Endothelial cell of umbilical vein (primary cell): ENCODE measurements around the gene MRPS6. TPM values are rescaled to one million over a fixed set of nuclear protein-coding genes. Genes with fewer than 3 reads are reported as not detected.

ENCODE experiments used
- BruUV-seq: library from RNA; stranded (reverse); fragments of 400-500 nt; replicated peaks from 2 replicates; lab custom pipeline; 2021; lab: Mats Ljungman, UMichigan
- CTCF ChIA-PET: fragments of 300-600, 350-600 bp; sonication (Branson Sonifier 250); formaldehyde crosslinking; loops from one replicate; lab custom pipeline; 2021; ENCODE audit warnings: antibody characterized with exemption, inconsistent platforms; lab: Charles Lee
- POLR2A ChIA-PET: fragments of 300-600, 350-600 bp; sonication (Branson Sonifier 250); formaldehyde crosslinking; loops from one replicate; lab custom pipeline; 2021; ENCODE audit warnings: antibody characterized with exemption, inconsistent platforms; lab: Charles Lee
- DNase-seq: peaks from one replicate; pipeline ENCODE4 v3.0.0-alpha.2; 2011; ENCODE audit warnings: low read depth, low spot score
- FAIRE-seq: peaks from 2 replicates; lab custom pipeline; 2011; peaks lifted over from hg19 to GRCh38; lab: Jason Lieb, UNC
- H2AFZ ChIP-seq: 2 replicates; pipeline ENCODE4 v1.6.0; 2012; ENCODE audit warnings: low read depth, low read length, control low read depth, inconsistent platforms
- H3K27ac ChIP-seq: 2 replicates; pipeline ENCODE4 v1.5.1; 2011; ENCODE audit warnings: low read depth, mild to moderate bottlenecking, control low read depth, low read length, moderate library complexity; ENCODE audit not compliant: insufficient read depth
- H3K27me3 ChIP-seq, 2 experiments: 2 replicates each; pipeline versions ENCODE4 v1.6.0 to v1.6.1; 2011; ENCODE audit warnings: low read length in 2 of 2, mixed read lengths in 1 of 2; ENCODE audit not compliant: control insufficient read depth in 2 of 2, insufficient read depth in 2 of 2
- H3K36me3 ChIP-seq, 2 experiments: 2 replicates in 1 of 2; 3 replicates in 1 of 2; pipeline ENCODE4 v1.5.1; 2011; ENCODE audit warnings: low read length in 2 of 2, mild to moderate bottlenecking in 1 of 2, moderate library complexity in 1 of 2; ENCODE audit not compliant: control insufficient read depth in 2 of 2, insufficient read depth in 2 of 2; ENCODE audit errors: extremely low read depth in 1 of 2
- H3K4me1 ChIP-seq: 3 replicates; pipeline ENCODE4 v1.5.1; 2011; ENCODE audit warnings: mild to moderate bottlenecking, low read length; ENCODE audit not compliant: control insufficient read depth, insufficient read depth; ENCODE audit errors: extremely low read depth
- H3K4me2 ChIP-seq: 2 replicates; pipeline ENCODE4 v1.6.1; 2011; ENCODE audit warnings: low read length, control low read depth, mixed read lengths; ENCODE audit not compliant: insufficient read depth
- H3K4me3 ChIP-seq, 3 experiments: fragments of 200-600 bp in 1 of 3; sonication (generic), shearing (Covaris generic) in 1 of 3; replicated peaks in 1 of 3; 2 replicates each; pipeline ENCODE4 v1.5.1; 2011 to 2016; ENCODE audit warnings: control low read depth in 3 of 3, low read length in 3 of 3, mild to moderate bottlenecking in 2 of 3, inconsistent platforms in 1 of 3, low read depth in 1 of 3, moderate library complexity in 1 of 3; ENCODE audit not compliant: insufficient read depth in 1 of 3
- H3K79me2 ChIP-seq: 2 replicates; pipeline ENCODE4 v1.6.0; 2012; ENCODE audit warnings: low read length, inconsistent platforms; ENCODE audit not compliant: control insufficient read depth, insufficient read depth
- H3K9ac ChIP-seq: replicated peaks from 2 replicates; pipeline ENCODE3; 2011; ENCODE audit warnings: low read length, control low read depth; ENCODE audit not compliant: insufficient read depth; ENCODE audit errors: extremely low read depth
- H3K9me1 ChIP-seq: replicated peaks from 3 replicates; pipeline ENCODE4 v1.6.0; 2011; ENCODE audit warnings: mild to moderate bottlenecking, low read length; ENCODE audit not compliant: control insufficient read depth, insufficient read depth; ENCODE audit errors: extremely low read depth
- H3K9me3 ChIP-seq: replicated peaks from 2 replicates; pipeline ENCODE4 v1.5.1; 2012; ENCODE audit warnings: low read length, inconsistent platforms; ENCODE audit not compliant: control insufficient read depth, insufficient read depth
- H4K20me1 ChIP-seq: replicated peaks from 2 replicates; pipeline ENCODE3; 2011; ENCODE audit warnings: mild to moderate bottlenecking, low read length; ENCODE audit not compliant: control insufficient read depth, insufficient read depth; ENCODE audit errors: extremely low read depth
- CTCF ChIP-seq, 2 donors: IDR thresholded peaks; 1 replicate in 1 of 2; 2 replicates in 1 of 2; pipeline ENCODE4 v1.5.1; 2011; ENCODE audit warnings: low read length in 2 of 2, mild to moderate bottlenecking in 2 of 2, moderate library complexity in 2 of 2, control low read depth in 1 of 2, inconsistent platforms in 1 of 2, low read depth in 1 of 2; ENCODE audit not compliant: insufficient read depth in 1 of 2; ENCODE audit errors: extremely low read depth in 1 of 2
- MAX ChIP-seq: IDR thresholded peaks from 2 replicates; pipeline ENCODE4 v1.6.1; 2011; ENCODE audit not compliant: insufficient read depth, insufficient read length
- dilution Hi-C: fragments of 300-500 bp; cut with MboI; formaldehyde crosslinking; loops from one replicate; pipeline ENCODE4 v1.15.0; 2019; ENCODE audit warnings: low sequenced_read_pairs; ENCODE audit not compliant: extremely low pct_ligation_motif_present
- intact Hi-C: fragments of 100-400 bp; cut with micrococcal nuclease; formaldehyde crosslinking; loops from one replicate; pipeline ENCODE4 v1.10.0; 2022
- polyA plus RNA-seq, 4 experiments: library from polyadenylated mRNA; depleted of rRNA in 3 of 4; stranded (reverse) in 3 of 4; unstranded in 1 of 4; fragments of >200 nt; gene quantifications; 2 replicates each; pipeline versions ENCODE4 v1.2.1 to v1.2.3, GENCODE V29; 2011 to 2012; ENCODE audit warnings: missing spikeins in 1 of 4
- total RNA-seq: library from RNA; stranded (reverse); gene quantifications from 2 replicates; pipeline ENCODE4 v1.2.3, GENCODE V29; 2021

The MRPS6 gene
- total and polyA plus RNA-seq, 2 donors (not counting 3 experiments of a cell fraction or from before 2014, with no cell fraction given): 19.8 to 37.2 TPM

GRCh38 chr21:34129039-34129891 lies 55.9 kb downstream of the MRPS6 start:
- H3K36me3 ChIP-seq: peaks cover 0 to 3% of the 10 kb centered on the region in 2 experiments
- ChIA-PET POLR2A (no interaction called here), CTCF (interaction anchor here (0.6 to 3.2 kb wide), 9 partner anchors 9 to 218 kb away, joined by 3 to 26 read pairs (median 4); no protein-coding TSS in a partner anchor)
- peaks cover 2% of the 10 kb centered on the region for H3K79me2 ChIP-seq
- no peaks in the 10 kb centered on the region for H3K9me3 ChIP-seq
- H4K20me1 ChIP-seq: no peaks in the 10 kb centered on the region
- no peak overlapping the region for H3K27ac ChIP-seq
- H3K9me1 ChIP-seq: peaks cover 3% of the 10 kb centered on the region
- H3K4me2 ChIP-seq: no peak overlapping the region
- no peak overlapping the region for H3K4me3 ChIP-seq
- H3K9ac ChIP-seq: no peak overlapping the region
- no peaks in the 10 kb centered on the region for H3K27me3 ChIP-seq
- peak overlapping the region; percentile 28 for H2AFZ ChIP-seq
- H3K4me1 ChIP-seq: peaks cover 6% of the 10 kb centered on the region
- TF ChIP-seq MAX (no peak), CTCF (IDR thresholded peaks at IDR 0.05; ENCODE audit: extremely low read depth in 1 of 2, insufficient read depth in 1 of 2, low read depth in 1 of 2, low read length in 2 of 2) (peak in 1 of 2 donors; percentile 49)
- no peak for FAIRE-seq
- intact Hi-C loops: no loop called here
- no TSS peak for BruUV-seq
- dilution Hi-C loops: no loop called here
- peak; percentile 79 for DNase-seq
